ENCODE results near the gene BEND3.
"Not testable (repeated sequence)": the region's sequence is repeated elsewhere in the genome, so short reads cannot be mapped to it uniquely, and the experiment has no call there.

BEND3 gene

DNA sequence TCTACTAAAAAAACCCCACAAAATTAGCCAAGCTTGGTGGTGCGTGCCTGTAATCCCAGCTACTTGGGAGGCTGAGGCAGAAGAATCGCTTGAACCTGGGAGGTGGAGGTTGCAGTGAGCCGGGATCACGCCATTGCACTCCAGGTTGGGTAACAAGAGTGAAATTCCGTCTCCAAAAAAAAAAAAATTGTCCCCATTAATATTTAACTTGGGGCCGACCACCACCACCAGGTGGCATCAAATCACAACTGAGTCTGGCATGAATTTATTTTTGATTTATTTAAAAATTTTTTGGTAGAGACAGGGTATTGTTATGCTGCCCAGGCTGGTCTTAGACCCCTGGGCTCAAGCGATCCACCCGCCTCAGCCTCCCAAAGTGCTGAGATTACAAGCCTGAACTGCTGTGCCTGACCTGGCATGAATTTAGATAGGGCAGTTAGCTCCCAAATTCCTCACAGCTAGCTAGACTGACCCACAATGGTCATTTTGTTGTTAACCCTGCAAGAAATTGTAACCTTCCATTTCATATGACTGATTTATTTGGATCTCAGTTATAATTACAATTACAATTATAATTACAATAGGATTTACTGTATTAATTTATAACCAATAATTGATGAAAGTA, 17.1 kb upstream of the BEND3 start:
- Histone ChIP-seq H3K27ac (ENCODE audit: low read depth, low read length) (no peak overlapping the region), H3K27me3 (ENCODE audit: control insufficient read depth, insufficient read depth, low read length) (no peaks in the 10 kb centered on the region), H3K9ac (ENCODE audit: low read length) (no peak overlapping the region), H3K36me3 (ENCODE audit: control insufficient read depth, insufficient read depth, low read length) (no peaks in the 10 kb centered on the region), H3K4me3 (ENCODE audit: low read length) (no peak overlapping the region), H3K4me1 (ENCODE audit: control insufficient read depth, insufficient read depth, low read length) (no peaks in the 10 kb centered on the region)

DNA sequence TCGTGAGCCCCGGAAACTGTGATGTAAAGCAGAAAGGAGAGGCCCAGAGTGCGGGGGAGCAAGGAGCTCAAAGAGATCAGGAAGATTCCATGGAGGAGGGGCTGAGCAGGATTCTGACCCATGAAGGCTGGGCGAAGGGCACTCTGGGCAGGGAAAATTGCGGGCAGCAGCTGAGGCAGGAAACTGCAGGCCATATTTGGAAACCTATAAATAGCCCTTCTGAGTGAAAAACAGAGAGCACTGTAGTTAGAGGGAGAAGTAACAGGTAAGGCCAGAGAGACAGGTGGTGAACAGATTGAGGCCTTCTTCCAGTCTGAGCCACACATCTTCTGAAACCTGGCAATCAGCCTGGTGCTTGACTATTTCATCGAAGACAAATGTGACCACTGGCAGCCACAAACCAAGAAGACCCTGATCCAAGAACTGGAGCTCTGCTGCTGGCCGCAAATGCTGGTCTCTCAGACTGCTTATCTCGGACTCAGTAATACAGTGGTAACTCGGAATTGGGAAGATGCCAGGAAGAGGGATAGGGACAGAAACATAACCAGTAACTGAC, 14.1 kb upstream of the BEND3 start:
- Histone ChIP-seq H3K27ac (ENCODE audit: low read depth, low read length) (no peak overlapping the region), H3K4me3 (ENCODE audit: low read length) (no peak overlapping the region)

DNA sequence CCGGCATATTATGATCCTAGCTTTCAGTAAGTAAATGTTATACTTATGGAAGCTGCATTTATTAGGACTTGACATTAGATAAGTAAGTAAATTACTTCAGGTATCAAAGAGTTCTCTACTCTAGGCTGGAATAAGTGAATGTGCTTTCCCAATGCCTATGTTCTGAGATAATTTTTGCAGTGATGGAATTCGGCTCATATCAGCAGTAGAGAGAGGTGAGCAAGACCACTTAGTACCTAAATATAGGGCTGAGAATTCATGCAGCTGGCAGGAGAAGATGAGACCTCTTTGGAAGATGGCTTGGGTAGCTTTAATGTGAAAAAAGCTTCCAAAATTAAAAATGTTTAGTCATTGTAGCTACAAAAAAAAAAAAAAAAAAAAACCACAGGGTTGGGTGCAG, 13.3 kb upstream of the BEND3 start:
- H3K36me3 ChIP-seq (ENCODE audit: control insufficient read depth, insufficient read depth, low read length) = no peaks in the 10 kb centered on the region

More for the DNA sequence above, 14.1 kb upstream of the BEND3 start:
- no peaks in the 10 kb centered on the region for H3K4me1 ChIP-seq (ENCODE audit: control insufficient read depth, insufficient read depth, low read length)
- H3K36me3 ChIP-seq (ENCODE audit: control insufficient read depth, insufficient read depth, low read length) = no peaks in the 10 kb centered on the region
- no peak overlapping the region for H3K9ac ChIP-seq (ENCODE audit: low read length)
- H3K27me3 ChIP-seq (ENCODE audit: control insufficient read depth, insufficient read depth, low read length) = no peaks in the 10 kb centered on the region

DNA sequence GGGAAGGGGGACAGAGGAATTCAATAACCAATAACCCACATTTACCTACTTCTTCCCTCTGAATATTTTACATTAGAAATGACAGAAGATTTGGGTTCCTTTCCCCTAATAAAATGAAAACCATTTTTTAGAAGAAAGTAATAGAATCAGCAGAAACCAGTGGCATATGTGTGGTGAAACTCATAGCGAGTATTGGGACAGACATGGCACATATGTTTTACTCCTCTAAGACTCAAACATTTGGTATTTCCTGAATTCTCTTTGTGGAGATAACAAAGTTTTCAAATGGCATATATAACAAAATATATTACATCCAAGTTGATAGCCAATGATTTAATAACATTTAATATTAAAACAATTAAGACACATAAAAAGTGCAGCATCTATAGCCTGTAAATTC, 12.9 kb upstream of the BEND3 start:
- Histone ChIP-seq H3K4me3 (ENCODE audit: low read length) (no peak overlapping the region), H3K4me1 (ENCODE audit: control insufficient read depth, insufficient read depth, low read length) (no peaks in the 10 kb centered on the region), H3K27ac (ENCODE audit: low read depth, low read length) (no peak overlapping the region), H3K36me3 (ENCODE audit: control insufficient read depth, insufficient read depth, low read length) (no peaks in the 10 kb centered on the region), H3K9ac (ENCODE audit: low read length) (no peak overlapping the region), H3K27me3 (ENCODE audit: control insufficient read depth, insufficient read depth, low read length) (no peaks in the 10 kb centered on the region)

More for the DNA sequence above, 13.3 kb upstream of the BEND3 start:
- H3K4me3 ChIP-seq (ENCODE audit: low read length) = no peak overlapping the region
- H3K27me3 ChIP-seq (ENCODE audit: control insufficient read depth, insufficient read depth, low read length) = no peaks in the 10 kb centered on the region
- H3K27ac ChIP-seq (ENCODE audit: low read depth, low read length) = no peak overlapping the region
- no peaks in the 10 kb centered on the region for H3K4me1 ChIP-seq (ENCODE audit: control insufficient read depth, insufficient read depth, low read length)
- no peak overlapping the region for H3K9ac ChIP-seq (ENCODE audit: low read length)

DNA sequence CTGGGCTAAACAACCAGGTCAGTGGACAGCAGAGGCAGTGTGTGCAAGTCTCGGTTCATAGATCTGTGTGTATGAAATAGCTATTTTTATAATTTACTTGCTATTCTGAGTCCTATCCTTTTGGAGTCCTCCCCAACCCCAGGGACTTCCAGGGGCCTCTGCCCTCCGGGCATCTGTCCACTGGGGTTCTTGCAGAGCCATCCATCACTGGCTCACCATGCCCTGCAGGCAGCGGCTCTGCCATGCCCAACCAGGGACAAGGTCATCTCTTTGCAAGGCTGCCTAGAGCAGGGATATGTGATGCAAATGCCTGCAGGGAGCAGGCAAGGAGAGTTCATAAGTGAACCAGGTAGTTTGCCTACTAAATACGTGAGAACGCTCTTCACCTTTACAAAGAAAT, 10.5 kb upstream of the BEND3 start:
- H3K4me1 ChIP-seq (ENCODE audit: control insufficient read depth, insufficient read depth, low read length) = no peaks in the 10 kb centered on the region
- no peak overlapping the region for H3K9ac ChIP-seq (ENCODE audit: low read length)
- H3K27ac ChIP-seq (ENCODE audit: low read depth, low read length) = no peak overlapping the region
- no peaks in the 10 kb centered on the region for H3K27me3 ChIP-seq (ENCODE audit: control insufficient read depth, insufficient read depth, low read length)
- no peak overlapping the region for H3K4me3 ChIP-seq (ENCODE audit: low read length)
- no peaks in the 10 kb centered on the region for H3K36me3 ChIP-seq (ENCODE audit: control insufficient read depth, insufficient read depth, low read length)

DNA sequence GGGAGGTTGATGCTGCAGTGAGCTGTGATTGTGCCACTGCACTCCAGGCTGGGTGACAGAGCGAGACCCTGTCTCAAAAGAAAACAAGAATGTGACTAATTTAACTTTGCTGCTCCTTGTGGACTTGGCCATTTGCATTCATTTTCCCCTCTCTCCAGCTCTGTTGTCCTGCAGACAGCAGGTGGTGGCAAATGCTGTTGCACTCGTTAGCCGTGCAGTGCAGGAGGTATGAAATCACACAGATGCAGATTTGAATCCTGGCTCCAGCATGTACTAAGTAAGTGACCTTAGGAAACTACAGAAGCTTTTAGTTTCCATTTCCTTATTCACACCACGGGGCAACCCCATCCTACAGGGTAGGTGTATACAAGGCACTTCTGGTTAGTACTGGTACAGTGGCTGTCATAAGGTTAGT, 9.6 kb upstream of the BEND3 start:
- H3K36me3 ChIP-seq (ENCODE audit: control insufficient read depth, insufficient read depth, low read length) = no peaks in the 10 kb centered on the region
- no peaks in the 10 kb centered on the region for H3K27me3 ChIP-seq (ENCODE audit: control insufficient read depth, insufficient read depth, low read length)
- no peak overlapping the region for H3K9ac ChIP-seq (ENCODE audit: low read length)
- no peaks in the 10 kb centered on the region for H3K4me1 ChIP-seq (ENCODE audit: control insufficient read depth, insufficient read depth, low read length)
- H3K27ac ChIP-seq (ENCODE audit: low read depth, low read length) = no peak overlapping the region
- no peak overlapping the region for H3K4me3 ChIP-seq (ENCODE audit: low read length)

DNA sequence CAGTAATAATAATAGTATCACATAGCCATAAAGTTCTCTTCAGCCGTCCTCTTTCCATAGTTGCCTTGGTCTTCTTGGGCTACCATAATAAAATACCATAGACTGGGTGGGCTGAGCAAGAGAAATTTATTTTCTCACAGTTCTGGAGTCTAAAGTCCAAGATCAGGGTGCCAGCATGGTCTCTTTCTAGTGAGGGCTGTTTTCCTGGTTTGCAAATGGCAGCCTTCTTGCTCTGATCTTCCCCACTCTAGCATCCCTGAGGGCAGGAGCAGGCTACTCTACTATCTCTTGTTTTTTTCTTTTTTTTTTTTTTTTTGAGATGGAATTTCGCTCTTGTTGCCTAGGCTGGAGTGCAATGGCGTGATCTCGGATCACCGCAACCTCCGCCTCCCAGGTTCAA, 8.2 kb upstream of the BEND3 start:
- Histone ChIP-seq H3K36me3 (ENCODE audit: control insufficient read depth, insufficient read depth, low read length) (no peaks in the 10 kb centered on the region), H3K27ac (ENCODE audit: low read depth, low read length) (no peak overlapping the region), H3K27me3 (ENCODE audit: control insufficient read depth, insufficient read depth, low read length) (no peaks in the 10 kb centered on the region), H3K4me1 (ENCODE audit: control insufficient read depth, insufficient read depth, low read length) (no peaks in the 10 kb centered on the region), H3K9ac (ENCODE audit: low read length) (no peak overlapping the region), H3K4me3 (ENCODE audit: low read length) (no peak overlapping the region)

DNA sequence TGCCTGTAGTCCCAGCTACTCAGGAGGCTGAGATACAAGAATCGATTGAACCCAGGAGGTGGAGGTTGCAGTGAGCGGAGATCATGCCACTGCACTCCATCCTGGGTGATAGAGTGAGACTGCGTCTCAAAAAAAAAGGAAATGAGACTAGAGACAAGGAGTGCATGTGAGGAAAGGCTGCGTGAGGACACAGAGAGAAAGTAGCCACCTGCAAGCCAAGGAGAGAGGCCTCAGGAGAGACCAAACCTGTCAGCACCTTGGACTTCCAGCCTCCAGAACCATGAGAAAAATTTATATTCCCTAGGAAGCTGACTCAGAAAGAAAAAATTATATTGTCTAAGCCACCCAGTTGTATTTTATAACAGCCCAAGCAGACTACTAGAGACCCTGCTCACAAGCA, 7.4 kb upstream of the BEND3 start:
- Histone ChIP-seq H3K4me1 (ENCODE audit: control insufficient read depth, insufficient read depth, low read length) (no peaks in the 10 kb centered on the region), H3K27ac (ENCODE audit: low read depth, low read length) (no peak overlapping the region), H3K4me3 (ENCODE audit: low read length) (no peak overlapping the region), H3K27me3 (ENCODE audit: control insufficient read depth, insufficient read depth, low read length) (no peaks in the 10 kb centered on the region), H3K36me3 (ENCODE audit: control insufficient read depth, insufficient read depth, low read length) (no peaks in the 10 kb centered on the region), H3K9ac (ENCODE audit: low read length) (no peak overlapping the region)

DNA sequence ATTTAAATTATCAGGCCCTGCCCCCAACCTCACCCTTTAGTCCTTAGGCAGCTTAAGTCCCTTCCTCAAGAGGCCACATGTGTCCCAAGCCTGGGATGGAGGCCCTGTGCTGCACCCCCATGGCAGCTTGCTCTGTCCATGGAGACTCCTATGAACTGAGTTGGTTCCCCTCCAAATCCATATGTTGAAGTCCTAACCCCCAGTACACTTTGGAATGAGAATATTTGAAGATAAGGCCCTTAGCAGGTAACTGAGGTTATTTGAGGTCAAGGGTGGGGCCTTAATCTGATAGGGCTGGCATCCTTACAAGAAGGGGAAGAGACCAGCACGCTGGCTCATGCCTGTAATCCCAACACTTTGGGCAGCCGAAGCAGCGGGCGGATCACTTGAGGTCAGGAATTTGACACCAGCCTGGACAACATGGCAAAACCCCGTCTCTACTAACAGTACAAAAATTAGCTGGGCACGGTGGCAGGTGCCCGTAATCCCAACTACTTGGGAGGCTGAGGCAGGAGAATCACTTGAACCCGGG, 6.7 kb upstream of the BEND3 start:
- Histone ChIP-seq H3K27me3 (ENCODE audit: control insufficient read depth, insufficient read depth, low read length) (no peaks in the 10 kb centered on the region), H3K27ac (ENCODE audit: low read depth, low read length) (no peak overlapping the region), H3K4me3 (ENCODE audit: low read length) (no peak overlapping the region), H3K36me3 (ENCODE audit: control insufficient read depth, insufficient read depth, low read length) (no peaks in the 10 kb centered on the region), H3K9ac (ENCODE audit: low read length) (no peak overlapping the region), H3K4me1 (ENCODE audit: control insufficient read depth, insufficient read depth, low read length) (no peaks in the 10 kb centered on the region)

DNA sequence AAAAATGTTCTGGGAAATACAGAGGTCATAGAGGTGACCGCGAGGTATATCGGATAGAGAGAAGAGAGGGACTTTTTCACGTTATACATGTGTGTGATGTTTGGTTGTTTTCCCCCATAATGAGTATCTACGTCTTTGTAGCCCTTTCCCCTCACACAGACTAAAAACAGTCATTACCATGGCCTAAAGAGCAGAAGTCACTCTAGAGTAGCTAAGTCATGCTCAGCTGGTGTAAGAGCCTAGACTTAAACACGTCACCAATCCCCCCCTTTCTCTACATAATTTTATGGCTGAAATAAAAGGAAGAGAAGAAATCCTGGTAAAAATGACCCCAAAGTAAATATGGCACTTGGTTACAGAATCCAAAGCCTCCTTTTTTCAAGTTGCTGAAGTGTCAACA, 6.0 kb upstream of the BEND3 start:
- no peaks in the 10 kb centered on the region for H3K27me3 ChIP-seq (ENCODE audit: control insufficient read depth, insufficient read depth, low read length)
- H3K27ac ChIP-seq (ENCODE audit: low read depth, low read length) = no peak overlapping the region
- H3K36me3 ChIP-seq (ENCODE audit: control insufficient read depth, insufficient read depth, low read length) = no peaks in the 10 kb centered on the region
- H3K9ac ChIP-seq (ENCODE audit: low read length) = no peak overlapping the region
- no peak overlapping the region for H3K4me3 ChIP-seq (ENCODE audit: low read length)
- H3K4me1 ChIP-seq (ENCODE audit: control insufficient read depth, insufficient read depth, low read length) = no peaks in the 10 kb centered on the region

DNA sequence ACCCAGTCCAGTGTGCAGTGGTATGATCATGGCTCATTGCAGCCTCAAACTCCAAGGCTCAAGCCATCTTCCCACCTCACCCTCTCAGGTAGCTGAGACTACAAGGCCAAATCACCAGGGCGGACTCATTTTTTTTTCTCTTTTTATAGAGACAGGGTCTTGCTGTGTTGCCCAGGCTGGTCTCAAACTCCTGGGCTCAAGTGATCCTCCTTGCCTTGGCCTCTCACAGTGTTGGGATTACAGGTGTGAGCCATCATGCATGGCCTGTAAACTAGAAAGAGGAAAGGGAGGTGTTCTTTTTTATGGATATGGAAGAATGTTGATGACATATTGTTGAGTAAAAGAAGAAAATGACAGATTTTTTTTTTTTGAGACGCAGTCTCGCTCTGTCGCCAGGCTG, 5.1 kb upstream of the BEND3 start:
- H3K9ac ChIP-seq (ENCODE audit: low read length) = no peak overlapping the region
- no peaks in the 10 kb centered on the region for H3K27me3 ChIP-seq (ENCODE audit: control insufficient read depth, insufficient read depth, low read length)
- no peak overlapping the region for H3K27ac ChIP-seq (ENCODE audit: low read depth, low read length)
- no peaks in the 10 kb centered on the region for H3K36me3 ChIP-seq (ENCODE audit: control insufficient read depth, insufficient read depth, low read length)
- H3K4me1 ChIP-seq (ENCODE audit: control insufficient read depth, insufficient read depth, low read length) = no peaks in the 10 kb centered on the region
- no peak overlapping the region for H3K4me3 ChIP-seq (ENCODE audit: low read length)

DNA sequence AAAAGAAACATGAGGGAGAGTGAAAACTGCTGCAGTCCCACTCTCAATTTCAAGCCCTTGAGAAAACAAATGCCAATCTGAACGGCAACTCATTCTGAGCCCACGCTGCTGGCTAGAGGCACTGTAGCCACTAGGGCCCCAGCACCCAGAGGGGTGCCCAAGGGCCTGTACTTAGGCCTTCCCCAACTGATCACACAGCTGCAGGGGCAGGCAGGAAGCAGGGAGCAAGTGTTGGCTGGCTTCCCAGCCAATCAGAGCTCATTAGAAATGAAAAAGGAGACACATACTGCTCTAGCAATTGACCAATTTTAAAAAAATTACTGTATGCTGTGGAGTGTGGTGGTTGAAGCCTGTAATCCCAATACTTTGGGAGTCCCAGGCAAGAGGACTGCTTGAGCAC, 3.7 kb upstream of the BEND3 start:
- Histone ChIP-seq H3K4me1 (ENCODE audit: control insufficient read depth, insufficient read depth, low read length) (peaks cover under 1% of the 10 kb centered on the region), H3K9ac (ENCODE audit: low read length) (no peak overlapping the region), H3K27ac (ENCODE audit: low read depth, low read length) (no peak overlapping the region)

DNA sequence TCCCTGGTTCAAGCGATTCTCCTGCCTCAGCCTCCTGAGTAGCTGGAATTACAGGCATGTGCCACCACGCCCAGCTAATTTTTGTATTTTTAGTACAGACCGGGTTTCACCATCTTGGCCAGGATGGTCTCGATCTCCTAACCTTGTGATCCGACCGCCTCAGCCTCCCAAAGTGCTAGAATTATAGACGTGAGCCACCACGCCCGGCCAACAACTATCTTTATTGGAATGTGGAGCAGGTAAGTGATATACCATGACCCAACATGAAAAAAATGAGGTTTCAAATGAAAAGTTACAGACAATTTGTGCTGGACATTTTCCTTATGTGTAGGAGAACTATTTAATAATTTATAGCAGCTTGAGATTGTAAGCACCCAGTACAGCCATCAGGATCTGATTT, 3.2 kb upstream of the BEND3 start:
- H3K4me1 ChIP-seq (ENCODE audit: control insufficient read depth, insufficient read depth, low read length); H3K4me3 ChIP-seq (ENCODE audit: low read length): not testable (repeated sequence)

More for the DNA sequence above, 3.7 kb upstream of the BEND3 start:
- Histone ChIP-seq H3K27me3 (ENCODE audit: control insufficient read depth, insufficient read depth, low read length) (no peaks in the 10 kb centered on the region), H3K4me3 (ENCODE audit: low read length) (no peak overlapping the region), H3K36me3 (ENCODE audit: control insufficient read depth, insufficient read depth, low read length) (no peaks in the 10 kb centered on the region)

More for the DNA sequence above, 3.2 kb upstream of the BEND3 start:
- H3K27ac ChIP-seq (ENCODE audit: low read depth, low read length); H3K9ac ChIP-seq (ENCODE audit: low read length); H3K36me3 ChIP-seq (ENCODE audit: control insufficient read depth, insufficient read depth, low read length); H3K27me3 ChIP-seq (ENCODE audit: control insufficient read depth, insufficient read depth, low read length): not testable (repeated sequence)

Data from rectal smooth muscle tissue (tissue), 1 donor.